GM21360 (cell line): ENCODE data around the gene PTPA.

ENCODE experiments used
- ATAC-seq: cut with Tn5 transposase; IDR thresholded peaks from one replicate; pipeline ENCODE4 v1.9.1; 2021; ENCODE audit warnings: mild to moderate bottlenecking, moderate library complexity; ENCODE audit not compliant: unreplicated experiment

The PTPA gene

GRCh38 chr9:129136446-129137035 lies 25.3 kb downstream of the PTPA start:
- no peak for ATAC-seq

DNA sequence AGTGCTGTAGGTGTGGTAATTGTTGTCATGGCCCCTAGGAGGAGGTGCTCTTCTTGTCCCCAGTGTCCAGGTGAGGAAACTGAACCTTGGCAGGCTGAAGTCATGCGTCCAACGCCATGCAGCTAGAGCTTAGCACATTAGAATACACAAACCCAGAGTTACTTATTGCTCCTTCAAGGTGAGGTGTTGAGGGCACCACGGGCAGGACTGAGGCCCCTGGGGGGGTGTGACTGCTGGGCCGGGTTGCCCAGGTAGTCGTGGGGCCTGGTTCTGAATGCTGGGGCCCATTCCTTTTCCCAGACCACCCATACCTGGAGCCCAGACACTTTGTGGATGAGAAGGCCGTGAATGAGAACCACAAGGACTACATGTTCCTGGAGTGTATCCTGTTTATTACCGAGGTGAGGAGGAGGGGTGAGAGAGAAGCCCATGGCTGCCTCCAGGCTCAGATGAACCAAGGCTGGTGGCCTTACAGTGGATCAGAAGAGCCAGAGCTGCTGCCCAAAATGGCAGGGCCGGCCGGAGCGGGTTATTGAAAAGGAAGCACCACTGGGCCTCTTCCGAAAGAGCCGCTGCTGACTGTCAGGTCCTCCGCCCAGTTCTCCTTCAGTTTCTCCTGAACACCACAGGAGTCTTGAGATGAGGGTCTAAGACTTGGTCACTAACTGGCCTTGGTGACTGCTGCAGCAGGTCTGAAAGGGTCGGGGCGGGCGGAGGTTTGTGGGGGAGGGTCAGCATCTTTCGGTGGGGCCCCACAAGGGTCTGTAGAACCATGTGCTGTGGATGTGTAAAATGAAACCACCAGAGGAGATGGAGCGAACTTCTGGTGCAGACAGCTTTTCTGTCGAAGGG lies 26.3 kb downstream of the PTPA start:
- ATAC-seq, result no peak

DNA sequence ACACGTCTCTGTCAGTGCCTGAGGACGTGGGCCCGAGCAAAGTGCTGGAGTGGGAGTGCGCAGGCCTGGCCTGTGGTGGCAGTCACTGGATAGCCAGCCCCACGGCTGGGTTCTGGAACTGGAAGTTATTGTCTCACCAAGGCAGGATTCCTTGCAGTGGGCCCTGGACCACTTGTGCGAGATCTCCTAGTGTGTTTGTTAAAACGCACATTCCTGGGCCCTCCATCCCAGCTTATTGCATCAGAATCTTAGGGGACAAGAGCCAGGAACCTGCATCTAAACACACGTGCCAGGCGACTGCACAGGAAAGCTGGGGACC lies 26.9 kb downstream of the PTPA start:
- ATAC-seq, result no peak

DNA sequence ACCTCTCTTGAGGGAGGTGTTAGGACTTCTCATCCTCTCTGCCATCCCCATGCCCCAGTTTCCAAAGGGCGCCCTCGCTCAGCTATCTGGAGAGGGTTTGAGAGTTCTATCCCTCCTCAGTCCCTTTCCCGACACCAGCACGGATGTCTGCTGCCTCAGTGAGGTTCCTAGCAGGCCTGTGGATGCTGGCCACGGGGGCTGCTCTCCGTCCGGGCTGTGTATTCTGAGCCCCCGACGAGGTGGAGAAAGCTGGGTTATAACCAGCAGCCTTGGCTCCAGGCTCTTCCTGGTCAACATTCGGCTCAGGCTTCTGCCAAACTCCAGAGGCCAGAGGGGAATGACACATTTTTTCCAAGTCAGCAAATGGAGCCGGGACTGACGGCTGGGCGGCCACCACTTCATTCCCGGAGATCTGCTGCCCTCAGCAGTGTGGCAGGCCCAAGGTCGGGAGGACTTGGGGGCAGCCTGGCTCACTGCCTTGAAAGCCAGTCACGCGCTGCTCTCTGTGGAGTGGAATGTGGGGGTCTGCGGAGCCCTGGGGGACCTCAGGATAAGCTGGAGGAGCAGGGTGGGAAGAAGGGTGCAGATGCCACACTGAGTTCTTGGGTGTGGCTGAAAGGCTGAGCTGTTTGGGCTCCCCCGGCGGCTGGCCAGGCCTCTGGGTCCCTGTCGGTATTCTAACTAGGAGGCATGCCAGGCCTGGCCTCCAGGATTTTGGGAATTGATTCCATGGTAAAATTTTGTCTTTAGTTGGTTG lies 27.4 kb downstream of the PTPA start:
- ATAC-seq, result no peak

- ATAC-seq, result peak; percentile 42
Observed at GRCh38 chr9:129139233-129139992, 28.2 kb downstream of the PTPA start.

GRCh38 chr9:129139993-129140396 lies 28.8 kb downstream of the PTPA start:
- peak; percentile 51 for ATAC-seq

DNA sequence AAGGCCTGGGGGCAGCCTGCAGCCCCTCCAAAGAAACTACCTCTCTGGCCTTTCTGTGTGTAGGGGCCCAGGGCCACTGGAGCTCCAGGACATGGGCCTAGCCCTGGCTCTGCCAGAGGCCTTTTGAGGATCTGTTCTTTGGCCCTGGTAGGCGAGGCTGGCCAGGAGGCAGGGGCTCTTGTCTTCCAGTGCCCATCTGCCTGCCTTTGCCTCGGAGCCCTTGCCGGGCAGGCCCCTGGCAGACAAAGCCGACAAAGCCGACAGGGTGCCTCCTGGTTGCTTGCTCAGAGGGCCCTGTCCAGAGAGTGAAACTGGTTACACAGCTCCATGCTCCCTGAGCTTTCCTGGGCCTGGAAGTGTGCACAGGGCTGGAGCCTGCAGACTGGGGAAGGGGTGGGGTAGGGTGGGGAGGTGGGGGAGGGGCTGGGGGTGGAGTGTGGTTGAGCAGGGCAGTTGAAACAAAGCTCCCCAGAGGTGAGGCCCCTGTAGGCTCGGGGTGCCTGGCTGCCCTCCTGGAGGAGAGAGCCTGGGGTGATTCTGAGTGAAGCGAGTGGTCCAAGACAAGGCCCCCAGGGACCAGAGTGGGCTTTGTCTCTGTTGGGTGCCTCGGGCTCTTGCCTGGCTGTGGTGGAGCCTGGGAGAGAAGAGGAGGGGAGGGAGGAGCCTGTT lies 29.3 kb downstream of the PTPA start:
- ATAC-seq, result peak; percentile 30

DNA sequence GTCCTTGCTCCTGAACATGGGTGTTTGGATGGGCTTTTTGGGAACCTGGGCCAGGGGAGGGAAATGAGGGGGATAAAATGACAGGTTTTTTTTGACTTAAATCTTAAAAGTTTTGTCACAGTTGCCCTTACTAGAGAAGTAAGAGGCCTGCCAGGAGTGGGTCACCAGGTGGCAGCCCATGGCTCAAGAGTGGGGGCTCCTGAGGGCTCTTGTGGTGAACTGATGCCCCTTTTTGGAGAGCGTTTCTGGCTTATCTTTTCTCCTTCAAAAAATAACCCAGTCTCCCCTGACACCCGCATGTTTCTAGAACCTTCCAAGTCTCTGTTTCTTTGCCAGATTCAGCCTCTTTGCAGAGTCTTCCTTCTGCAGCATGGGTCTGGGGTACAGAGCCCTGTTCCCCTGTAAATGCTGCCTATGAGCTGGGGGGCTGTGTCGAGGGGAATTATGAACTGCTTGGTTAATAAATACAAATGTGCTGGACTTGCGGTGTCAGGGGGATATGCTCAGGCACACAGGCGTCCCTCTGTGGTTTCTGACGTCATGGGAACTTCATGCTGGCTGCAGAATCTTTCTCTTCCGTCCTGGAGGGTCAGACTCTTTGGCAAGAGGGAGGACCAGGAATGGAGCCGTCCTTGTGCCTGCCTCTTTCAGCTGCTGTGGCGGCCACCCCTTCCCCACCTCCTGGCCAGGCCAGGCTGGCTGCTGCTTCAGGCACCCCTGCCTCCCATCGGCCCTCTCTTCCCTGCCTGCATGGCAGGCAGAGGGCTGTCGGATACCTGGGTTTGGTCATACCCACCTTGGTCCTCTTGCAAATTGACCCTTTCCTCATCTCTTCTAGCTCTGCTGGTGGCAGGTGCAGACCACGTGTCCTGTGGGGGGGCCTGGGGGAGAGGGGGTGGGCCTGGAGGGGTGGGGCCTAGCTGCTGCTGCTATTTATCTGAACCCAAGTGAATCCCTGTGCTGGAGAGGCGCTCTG lies 30.1 kb downstream of the PTPA start:
- no peak for ATAC-seq

GRCh38 chr9:129142138-129142935 lies 31.1 kb downstream of the PTPA start:
- ATAC-seq, result no peak

- no peak for ATAC-seq
Observed at GRCh38 chr9:129143031-129143927, 32.1 kb downstream of the PTPA start.

- ATAC-seq, result no peak
Observed at GRCh38 chr9:129145316-129145715, 34.1 kb downstream of the PTPA start.

GRCh38 chr9:129145841-129146292 lies 34.7 kb downstream of the PTPA start:
- no peak for ATAC-seq

- no peak for ATAC-seq
Observed at GRCh38 chr9:129146441-129146941, 35.3 kb downstream of the PTPA start.

- ATAC-seq, result no peak
Observed at GRCh38 chr9:129148463-129149204, 37.4 kb downstream of the PTPA start.

GRCh38 chr9:129149442-129149841 lies 38.2 kb downstream of the PTPA start:
- ATAC-seq, result no peak

DNA sequence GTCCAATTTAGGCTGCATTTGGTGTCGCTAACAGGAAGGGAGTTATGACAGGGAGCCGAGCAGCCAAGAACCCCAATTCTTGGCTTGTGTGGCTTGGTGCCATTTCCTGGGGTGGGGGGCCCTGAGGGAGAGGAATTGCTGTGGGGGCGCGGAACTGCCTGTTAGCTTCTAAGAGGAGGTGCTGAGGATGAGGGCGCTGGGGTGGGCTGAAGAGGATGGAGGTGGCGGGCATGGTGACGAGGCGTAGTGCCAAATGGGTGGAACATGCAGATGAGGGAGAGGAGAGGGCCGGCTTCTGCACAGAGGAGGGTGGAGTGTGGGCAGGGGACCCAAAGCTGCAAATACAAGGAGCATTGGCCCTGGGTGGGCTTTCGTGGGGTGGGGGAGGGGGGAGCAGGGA lies 38.9 kb downstream of the PTPA start:
- ATAC-seq, result no peak
